Left kidney (tissue), 2 donors: ENCODE results near the gene PHC3. TPM values are rescaled to one million over a fixed set of nuclear protein-coding genes. Genes with fewer than 3 reads are reported as not detected.
"Not testable (repeated sequence)": the region's sequence is repeated elsewhere in the genome, so short reads cannot be mapped to it uniquely, and the experiment has no call there.

ENCODE experiments used
- DNase-seq: peaks from one replicate; pipeline ENCODE4 v3.0.0-alpha.2; 2013
- polyA plus RNA-seq: library from polyadenylated mRNA; unstranded; fragments of 120-200 nt; gene quantifications from one replicate; pipeline ENCODE4 v1.2.1, GENCODE V29; 2013; ENCODE audit not compliant: insufficient read length

PHC3 gene
- polyA plus RNA-seq, 1 donor, result 35.6 TPM

- DNase-seq, result no peak
Observed at GRCh38 chr3:170132335-170132734, 49.2 kb downstream of the PHC3 start.

GRCh38 chr3:170130532-170130931 lies 51.0 kb downstream of the PHC3 start:
- no peak for DNase-seq

DNA sequence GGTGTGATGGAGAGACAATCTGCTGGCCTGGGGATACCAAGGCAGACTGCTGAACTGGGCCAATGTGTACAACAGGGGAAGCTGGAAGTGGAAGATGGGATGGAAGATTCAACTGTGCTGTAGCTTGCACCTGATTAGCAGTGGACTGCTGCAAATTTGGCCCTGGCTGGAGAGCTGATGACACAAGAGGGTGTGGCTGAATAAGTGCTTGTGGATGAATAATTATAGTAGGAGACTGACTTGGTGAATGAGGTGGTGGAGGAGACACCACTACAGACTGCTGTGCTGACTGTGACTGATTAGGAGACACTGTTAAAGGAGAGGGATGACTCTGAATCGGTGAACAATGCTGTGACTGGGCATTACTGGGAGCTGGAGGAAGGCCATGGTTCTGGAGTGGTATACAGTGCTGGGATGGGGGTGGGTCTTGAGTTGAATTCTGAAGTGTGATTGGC lies 52.5 kb downstream of the PHC3 start:
- DNase-seq, result no peak

DNA sequence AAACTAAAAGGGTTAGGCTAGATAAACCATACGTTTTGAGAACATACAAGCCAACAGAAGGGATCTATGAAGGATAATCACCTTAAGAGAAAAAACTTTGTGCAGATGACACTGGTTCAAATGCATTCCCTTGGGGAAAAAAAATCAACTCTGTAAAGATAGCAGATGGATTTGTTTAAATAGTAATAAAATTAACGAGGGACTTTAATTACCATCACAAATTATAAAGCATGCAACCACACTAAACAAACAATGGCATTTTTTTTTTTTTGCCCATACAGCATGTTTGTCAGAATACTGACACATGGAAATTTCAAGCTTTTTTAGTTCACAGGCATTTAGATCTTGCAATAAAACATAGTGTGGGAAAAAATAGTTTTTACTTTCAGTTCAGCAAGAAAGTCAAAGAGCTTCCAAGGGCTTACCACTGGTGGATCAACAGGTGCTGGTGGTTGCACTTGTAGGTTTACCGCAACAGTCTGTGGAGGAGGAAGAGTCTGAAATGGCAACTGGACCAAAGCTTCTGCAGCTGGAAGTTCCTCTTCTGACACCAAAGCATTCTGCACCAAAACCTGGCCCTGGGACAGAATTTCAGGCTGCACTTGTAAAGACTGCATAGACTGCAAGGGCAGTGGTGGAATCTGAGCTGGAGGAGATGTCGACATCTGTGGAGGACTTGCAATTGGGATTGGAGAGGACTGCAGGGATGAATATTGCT lies 53.1 kb downstream of the PHC3 start:
- no peak for DNase-seq

DNA sequence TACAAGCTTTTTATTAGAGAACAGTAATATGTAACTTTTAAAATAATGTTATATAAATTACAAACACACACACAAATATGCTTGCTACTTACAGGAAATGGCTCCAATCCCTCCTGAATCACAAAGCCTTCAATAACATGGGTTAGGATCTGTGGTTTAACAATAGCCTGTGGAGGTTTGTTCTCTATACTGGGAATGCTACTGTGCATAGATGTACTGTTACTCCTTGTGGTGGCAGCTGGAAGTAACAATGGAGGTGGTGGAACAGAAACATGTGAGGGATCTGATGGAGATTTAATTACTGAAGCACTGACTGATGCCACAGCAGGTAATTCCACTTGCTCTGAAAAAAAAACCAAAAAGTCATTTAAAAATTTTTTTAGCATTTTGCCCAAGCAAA lies 64.4 kb downstream of the PHC3 start:
- DNase-seq, result no peak

- not testable (repeated sequence) for DNase-seq
Observed at GRCh38 chr3:170114165-170114564, 67.4 kb downstream of the PHC3 start.

- DNase-seq, result no peak
Observed at GRCh38 chr3:170111147-170111771, 70.3 kb downstream of the PHC3 start.

DNA sequence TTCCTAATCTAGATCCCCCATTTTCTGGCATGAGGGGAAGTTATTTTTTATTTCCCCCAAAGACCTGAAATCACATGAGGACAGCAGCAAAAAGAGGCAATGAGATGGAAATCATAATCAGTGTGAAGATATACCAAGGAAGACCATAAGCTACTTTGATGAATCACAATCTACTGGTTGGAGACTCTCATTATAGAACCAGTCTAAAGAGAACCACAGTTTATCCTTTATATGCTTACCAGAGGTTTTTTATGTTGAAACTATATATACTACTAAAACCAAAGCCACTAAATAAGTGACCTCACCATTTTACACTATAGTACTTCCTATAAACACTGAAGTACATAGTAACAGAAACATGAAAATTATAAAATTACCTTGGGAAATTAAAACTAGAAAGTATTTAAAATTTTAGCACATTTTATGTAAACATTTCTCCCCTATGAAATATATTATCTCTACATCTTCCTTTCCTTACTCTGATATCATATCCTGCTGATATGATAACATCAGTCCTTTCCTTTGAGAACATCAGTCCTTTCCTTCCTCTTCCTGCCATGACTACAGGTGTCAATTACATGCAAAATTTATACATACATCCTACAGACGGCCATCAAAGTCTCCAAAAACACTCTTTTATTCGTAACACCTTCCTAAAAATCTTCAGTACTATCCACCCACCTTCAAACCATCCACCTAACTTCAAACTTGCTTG lies 71.8 kb downstream of the PHC3 start:
- no peak for DNase-seq

GRCh38 chr3:170108955-170109354 lies 72.6 kb downstream of the PHC3 start:
- no peak for DNase-seq

GRCh38 chr3:170107941-170108340 lies 73.6 kb downstream of the PHC3 start:
- no peak for DNase-seq

GRCh38 chr3:170102431-170102830 lies 79.1 kb downstream of the PHC3 start:
- DNase-seq, result no peak

DNA sequence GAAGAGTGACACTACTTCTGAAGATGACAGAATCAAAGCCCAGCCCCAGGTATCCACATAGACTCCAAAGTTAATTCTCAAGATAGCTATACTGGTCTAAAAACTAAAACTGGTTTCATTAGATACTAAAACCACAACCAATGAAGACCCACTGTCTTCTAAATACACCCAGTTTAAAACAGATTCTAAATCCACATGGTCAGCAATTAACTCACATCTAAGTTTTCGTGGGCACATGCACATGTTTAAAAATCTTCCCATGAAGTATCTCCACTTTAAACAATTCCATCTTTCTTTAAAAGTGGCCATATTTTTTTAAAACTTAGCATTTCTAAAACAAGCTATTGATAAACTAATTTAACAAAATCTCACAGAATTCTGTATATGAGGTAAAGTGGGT lies 80.6 kb downstream of the PHC3 start:
- no peak for DNase-seq

GRCh38 chr3:170098753-170099152 lies 82.8 kb downstream of the PHC3 start:
- DNase-seq, result no peak

DNA sequence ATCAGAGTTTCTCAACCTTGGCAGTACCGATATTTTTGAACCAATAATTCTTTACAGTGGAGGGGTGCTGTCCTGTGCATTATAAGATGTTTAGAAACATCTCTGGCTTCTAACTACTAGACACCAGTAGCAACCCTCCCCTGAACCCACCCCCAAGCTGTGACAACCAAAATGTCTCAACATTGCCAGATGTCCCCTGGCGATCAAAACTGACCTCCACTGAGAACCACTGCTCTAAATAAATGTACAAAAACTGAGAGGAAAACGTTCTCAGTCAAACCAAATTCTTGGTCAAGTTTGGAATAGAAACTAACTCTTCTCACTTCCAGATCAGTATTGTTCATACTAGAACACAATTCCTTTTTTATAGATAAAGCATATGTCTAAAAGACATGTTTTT lies 85.2 kb downstream of the PHC3 start:
- DNase-seq, result no peak

DNA sequence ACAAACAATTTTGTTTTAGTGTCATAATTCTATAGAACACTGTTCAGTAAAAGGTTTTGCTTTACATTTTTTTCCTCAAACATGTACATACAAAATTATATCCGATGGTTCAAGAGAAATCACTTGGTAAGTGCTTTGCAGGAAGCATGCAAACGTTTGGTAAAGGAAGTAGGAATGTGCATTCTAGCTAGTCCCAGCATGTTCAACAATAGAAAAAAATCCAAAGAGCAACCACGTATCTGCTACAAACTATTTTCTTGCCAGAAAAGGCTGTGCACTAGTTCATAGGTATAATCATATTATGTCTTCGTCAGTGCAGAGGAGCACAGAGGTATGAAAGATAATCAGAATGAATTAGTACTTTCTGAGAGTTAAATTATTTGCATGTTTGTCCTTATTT lies 85.8 kb downstream of the PHC3 start:
- no peak for DNase-seq

GRCh38 chr3:170092907-170093306 lies 88.6 kb downstream of the PHC3 start:
- no peak for DNase-seq

DNA sequence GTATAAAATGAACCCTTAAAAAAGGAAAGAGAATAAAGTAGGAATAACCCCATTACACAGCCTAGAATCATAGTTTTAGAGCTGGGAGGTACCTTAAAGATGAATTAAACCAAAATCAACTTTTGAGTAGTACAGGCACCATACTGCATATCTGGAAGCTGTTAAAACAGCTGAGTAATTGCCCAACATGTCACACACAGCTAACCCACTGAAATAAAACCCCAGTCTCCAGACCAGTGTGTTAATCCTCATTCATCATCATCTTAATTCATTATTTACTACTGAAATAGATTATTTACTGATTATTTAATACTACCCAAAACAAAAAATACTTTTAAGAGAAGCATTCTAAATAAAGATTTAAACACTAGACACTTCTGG lies 90.9 kb downstream of the PHC3 start:
- no peak for DNase-seq

- no peak for DNase-seq
Observed at GRCh38 chr3:170089862-170090600, 91.5 kb downstream of the PHC3 start.

- DNase-seq, result no peak
Observed at GRCh38 chr3:170085396-170085795, 96.1 kb downstream of the PHC3 start.

GRCh38 chr3:170083343-170083742 lies 98.2 kb downstream of the PHC3 start:
- DNase-seq, result no peak

- DNase-seq, result no peak
Observed at GRCh38 chr3:170081079-170081741, 100.3 kb downstream of the PHC3 start.

GRCh38 chr3:170080605-170081004 lies 100.9 kb downstream of the PHC3 start:
- no peak for DNase-seq
